ENCODE data around the gene MUC4.

DNA sequence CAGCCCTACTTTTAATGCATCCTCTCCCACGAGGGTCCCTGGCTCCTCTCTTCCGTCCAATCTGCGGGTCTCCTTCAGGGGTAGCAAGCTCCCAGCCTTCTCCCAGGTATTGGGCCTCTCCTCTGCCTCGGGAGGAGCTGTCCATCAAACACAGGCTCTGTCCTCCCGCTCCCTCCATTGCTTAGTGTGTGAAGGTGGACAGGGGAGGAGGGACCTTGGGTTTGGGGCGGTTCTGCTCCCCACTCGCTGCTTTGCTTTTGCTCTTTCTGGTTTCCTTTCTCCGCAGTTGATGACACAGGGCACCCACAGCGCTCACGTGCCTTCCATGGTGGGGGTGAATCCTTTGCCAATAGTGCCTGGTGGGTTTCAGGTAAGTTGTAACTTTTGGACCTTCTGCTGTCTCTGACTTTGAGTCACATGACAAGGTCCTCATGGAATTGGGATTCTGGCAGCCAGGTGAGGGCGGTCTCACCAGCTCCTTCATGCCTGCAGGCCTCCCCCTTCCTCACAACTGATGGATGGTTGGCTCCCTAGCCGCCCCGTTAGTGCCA is 72.1 kb downstream of the MUC4 start:
- no peak for TF ChIP-seq EP300 (IDR thresholded peaks at IDR 0.05)
- TF ChIP-seq, protein P1, sequence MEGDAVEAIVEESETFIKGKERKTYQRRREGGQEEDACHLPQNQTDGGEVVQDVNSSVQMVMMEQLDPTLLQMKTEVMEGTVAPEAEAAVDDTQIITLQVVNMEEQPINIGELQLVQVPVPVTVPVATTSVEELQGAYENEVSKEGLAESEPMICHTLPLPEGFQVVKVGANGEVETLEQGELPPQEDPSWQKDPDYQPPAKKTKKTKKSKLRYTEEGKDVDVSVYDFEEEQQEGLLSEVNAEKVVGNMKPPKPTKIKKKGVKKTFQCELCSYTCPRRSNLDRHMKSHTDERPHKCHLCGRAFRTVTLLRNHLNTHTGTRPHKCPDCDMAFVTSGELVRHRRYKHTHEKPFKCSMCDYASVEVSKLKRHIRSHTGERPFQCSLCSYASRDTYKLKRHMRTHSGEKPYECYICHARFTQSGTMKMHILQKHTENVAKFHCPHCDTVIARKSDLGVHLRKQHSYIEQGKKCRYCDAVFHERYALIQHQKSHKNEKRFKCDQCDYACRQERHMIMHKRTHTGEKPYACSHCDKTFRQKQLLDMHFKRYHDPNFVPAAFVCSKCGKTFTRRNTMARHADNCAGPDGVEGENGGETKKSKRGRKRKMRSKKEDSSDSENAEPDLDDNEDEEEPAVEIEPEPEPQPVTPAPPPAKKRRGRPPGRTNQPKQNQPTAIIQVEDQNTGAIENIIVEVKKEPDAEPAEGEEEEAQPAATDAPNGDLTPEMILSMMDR (IDR thresholded peaks at IDR 0.05), result no peak
- TF ChIP-seq POLR2AphosphoS5 (IDR thresholded peaks at IDR 0.05), result no peak
- no peak for TF ChIP-seq POLR2A (IDR thresholded peaks at IDR 0.05)

Data from stomach (tissue), 4 donors.